ENCODE results near the gene ZNRF1.

Gene ZNRF1

DNA sequence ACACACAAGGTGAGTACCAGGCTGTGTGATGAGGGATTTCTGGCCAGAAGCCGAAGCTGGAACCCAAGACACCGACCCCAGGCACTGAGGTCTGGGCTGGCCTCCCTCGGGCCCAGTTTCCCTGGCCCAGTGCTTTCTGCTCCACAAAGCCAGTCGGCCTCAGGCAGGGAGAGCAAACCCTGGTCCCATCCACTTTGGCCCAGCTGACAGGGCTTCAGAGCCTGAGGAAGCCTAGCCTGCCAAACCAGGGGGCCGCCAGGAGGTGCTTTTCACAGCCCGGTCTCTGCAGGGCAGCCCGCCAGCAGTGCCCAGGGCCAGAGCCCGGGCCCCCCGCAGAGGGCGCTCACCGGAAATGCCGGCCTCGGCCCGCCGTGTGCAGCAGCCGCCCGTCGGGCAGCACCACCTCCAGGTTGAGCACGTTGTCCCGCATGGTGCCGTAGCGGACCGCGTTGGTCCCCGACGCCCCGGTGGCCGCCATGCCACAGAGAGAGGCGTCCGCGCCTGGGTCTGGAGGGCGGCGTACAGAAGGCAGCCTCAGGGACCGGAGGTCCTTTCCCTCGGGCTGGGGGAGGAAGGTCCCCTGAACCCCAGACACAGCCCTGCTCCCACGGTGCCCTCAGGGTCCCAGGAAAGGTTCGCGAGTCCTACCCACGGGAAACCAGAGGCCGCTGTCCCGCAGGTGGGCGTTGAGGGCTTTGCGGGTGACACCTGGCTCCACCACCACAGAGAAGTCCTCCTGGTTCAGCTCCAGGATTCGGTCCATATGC is 115.5 kb downstream of the ZNRF1 start:
- H3K4me3 ChIP-seq (ENCODE audit: low read depth, low read length), result no peak overlapping the region
- no peak for DNase-seq (ENCODE audit: low read depth)

DNA sequence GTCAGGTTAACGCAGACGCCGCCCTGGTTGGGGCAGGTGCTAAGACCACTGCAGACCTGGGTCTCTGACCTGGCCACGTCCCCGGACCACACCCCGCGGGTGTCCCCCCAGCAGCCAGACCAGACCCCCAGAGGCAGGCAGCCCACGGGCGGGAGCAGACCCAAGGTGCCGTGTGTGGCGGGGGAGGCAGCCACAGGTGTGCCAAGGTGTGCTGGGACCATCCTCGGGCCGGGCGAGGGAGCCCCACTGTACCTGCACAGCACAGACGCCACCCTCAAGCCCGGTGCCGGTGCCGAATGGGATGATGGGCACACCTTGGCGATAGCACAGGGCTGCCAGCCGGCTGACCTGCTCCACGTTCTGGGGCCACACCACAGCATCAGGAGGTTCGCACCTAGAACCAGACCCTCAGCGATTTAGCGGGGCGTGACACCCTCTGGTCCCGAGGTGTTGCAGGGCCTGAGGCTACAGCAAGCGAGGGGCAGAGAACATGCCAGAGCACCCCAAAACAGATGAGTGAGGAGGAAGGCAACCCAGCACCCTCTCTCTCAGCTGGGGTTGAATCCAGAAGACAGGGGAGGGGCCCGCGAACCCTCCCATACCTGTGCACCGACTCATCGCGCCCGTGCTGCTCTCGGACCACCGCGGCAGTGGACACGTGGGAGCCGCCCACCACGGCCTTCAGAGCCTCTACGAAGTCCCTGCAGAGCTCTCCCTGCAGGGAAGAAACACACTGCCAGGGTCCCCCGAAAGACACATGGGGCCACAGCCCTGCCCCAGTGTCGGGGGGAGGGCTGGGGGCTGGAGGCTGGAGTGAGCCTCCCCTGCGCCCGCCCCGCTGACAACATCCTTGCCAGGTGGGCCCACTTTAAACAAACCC is 116.4 kb downstream of the ZNRF1 start:
- TF ChIP-seq POLR2A (IDR thresholded peaks at IDR 0.05; ENCODE audit: extremely low read depth, insufficient read length) (no peak), MYC (IDR thresholded peaks at IDR 0.05; ENCODE audit: low read depth, low read length) (no peak)
- TF ChIP-seq, protein P1, sequence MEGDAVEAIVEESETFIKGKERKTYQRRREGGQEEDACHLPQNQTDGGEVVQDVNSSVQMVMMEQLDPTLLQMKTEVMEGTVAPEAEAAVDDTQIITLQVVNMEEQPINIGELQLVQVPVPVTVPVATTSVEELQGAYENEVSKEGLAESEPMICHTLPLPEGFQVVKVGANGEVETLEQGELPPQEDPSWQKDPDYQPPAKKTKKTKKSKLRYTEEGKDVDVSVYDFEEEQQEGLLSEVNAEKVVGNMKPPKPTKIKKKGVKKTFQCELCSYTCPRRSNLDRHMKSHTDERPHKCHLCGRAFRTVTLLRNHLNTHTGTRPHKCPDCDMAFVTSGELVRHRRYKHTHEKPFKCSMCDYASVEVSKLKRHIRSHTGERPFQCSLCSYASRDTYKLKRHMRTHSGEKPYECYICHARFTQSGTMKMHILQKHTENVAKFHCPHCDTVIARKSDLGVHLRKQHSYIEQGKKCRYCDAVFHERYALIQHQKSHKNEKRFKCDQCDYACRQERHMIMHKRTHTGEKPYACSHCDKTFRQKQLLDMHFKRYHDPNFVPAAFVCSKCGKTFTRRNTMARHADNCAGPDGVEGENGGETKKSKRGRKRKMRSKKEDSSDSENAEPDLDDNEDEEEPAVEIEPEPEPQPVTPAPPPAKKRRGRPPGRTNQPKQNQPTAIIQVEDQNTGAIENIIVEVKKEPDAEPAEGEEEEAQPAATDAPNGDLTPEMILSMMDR (IDR thresholded peaks at IDR 0.05; ENCODE audit: low read depth, low read length), result no peak
- TF ChIP-seq, protein P2, sequence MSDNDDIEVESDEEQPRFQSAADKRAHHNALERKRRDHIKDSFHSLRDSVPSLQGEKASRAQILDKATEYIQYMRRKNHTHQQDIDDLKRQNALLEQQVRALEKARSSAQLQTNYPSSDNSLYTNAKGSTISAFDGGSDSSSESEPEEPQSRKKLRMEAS (IDR thresholded peaks at IDR 0.05; ENCODE audit: low read depth, low read length), result no peak
- no peak for DNase-seq (ENCODE audit: low read depth)
- H3K4me3 ChIP-seq (ENCODE audit: low read depth, low read length), result no peak overlapping the region

More for the DNA sequence above, 115.5 kb downstream of the ZNRF1 start:
- no peak for TF ChIP-seq MYC (IDR thresholded peaks at IDR 0.05; ENCODE audit: low read depth, low read length)

DNA sequence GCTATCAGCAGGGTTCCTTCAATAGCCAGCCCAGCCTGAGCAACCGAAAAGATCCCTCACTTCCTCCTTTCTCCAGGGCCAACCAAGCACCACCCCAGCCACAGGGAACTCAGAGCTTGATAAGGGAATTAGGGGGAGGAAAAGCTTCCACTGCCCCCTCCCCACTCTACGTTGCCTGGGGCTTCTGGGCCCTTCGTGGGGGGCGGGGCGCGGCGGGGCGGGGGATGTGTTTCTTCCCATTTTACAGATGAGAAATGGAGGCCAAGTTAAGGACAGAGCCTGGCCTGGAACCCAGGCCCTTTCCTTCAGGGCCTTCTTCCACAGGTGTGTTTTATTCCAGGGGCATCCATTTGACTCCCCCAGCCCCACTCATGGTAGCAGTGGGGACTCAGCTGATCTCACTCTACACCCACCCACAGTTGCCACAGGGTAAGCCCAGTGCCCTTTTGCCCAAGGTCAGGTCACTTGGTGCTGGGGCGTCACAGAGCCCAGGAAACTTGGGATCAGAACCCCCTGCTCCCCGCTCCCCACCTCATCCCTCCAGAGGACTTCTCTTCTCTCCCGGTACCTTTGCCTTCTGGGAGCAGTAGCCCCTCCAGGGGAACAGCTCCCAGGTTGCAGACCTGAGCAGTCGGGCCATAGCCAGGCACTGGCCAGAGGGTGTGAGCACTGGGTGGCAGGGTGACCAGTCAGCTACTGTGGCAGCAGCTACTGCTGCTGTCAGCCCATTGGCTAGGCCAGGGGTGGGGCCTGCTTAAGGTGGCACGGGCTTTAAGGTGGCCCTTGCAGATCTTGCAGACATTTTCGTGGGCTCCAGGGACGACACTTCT is 117.5 kb downstream of the ZNRF1 start, which contains the start of gene LDHD:
Gene LDHD, minus strand, starts transcription at position 700 of the 830 bp plus-strand sequence. Its CDS starts 60 bp downstream, at position 640.
- peak within 1 kb of the TSS; percentile 43 for H3K4me3 ChIP-seq (ENCODE audit: low read depth, low read length)
- TF ChIP-seq, protein P1 (IDR thresholded peaks at IDR 0.05; ENCODE audit: low read depth, low read length), result no peak
- TF ChIP-seq POLR2A (IDR thresholded peaks at IDR 0.05; ENCODE audit: extremely low read depth, insufficient read length) (peak; percentile 36), MYC (IDR thresholded peaks at IDR 0.05; ENCODE audit: low read depth, low read length) (no peak)
- TF ChIP-seq, protein P2 (IDR thresholded peaks at IDR 0.05; ENCODE audit: low read depth, low read length), result 0 out of 2 replicates have a peak, but pooled peaks have one; percentile 20
- DNase-seq (ENCODE audit: low read depth), result peak; percentile 83

DNA sequence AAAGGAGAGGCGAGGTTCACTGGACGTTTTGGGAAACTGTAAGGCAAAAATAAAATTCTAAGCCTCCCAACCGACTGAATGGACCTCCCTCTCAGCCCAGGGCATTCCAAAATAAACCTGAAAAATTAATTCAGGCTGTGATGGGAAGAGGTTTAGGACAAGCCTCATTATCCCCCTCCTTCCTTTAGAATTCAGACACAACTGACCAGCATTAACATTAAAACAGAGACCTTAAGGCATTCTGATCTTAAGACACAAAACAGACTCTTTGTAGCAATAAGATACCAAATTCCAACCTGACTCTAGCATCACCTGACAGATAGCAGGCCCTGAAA is 118.1 kb downstream of the ZNRF1 start:
- no peak for DNase-seq (ENCODE audit: low read depth)
- TF ChIP-seq POLR2A (IDR thresholded peaks at IDR 0.05; ENCODE audit: extremely low read depth, insufficient read length), result no peak
- TF ChIP-seq, protein P1 (IDR thresholded peaks at IDR 0.05; ENCODE audit: low read depth, low read length), result no peak
- no peak for TF ChIP-seq MYC (IDR thresholded peaks at IDR 0.05; ENCODE audit: low read depth, low read length)
- TF ChIP-seq, protein P2 (IDR thresholded peaks at IDR 0.05; ENCODE audit: low read depth, low read length), result no peak
- no peak overlapping the region for H3K4me3 ChIP-seq (ENCODE audit: low read depth, low read length)

DNA sequence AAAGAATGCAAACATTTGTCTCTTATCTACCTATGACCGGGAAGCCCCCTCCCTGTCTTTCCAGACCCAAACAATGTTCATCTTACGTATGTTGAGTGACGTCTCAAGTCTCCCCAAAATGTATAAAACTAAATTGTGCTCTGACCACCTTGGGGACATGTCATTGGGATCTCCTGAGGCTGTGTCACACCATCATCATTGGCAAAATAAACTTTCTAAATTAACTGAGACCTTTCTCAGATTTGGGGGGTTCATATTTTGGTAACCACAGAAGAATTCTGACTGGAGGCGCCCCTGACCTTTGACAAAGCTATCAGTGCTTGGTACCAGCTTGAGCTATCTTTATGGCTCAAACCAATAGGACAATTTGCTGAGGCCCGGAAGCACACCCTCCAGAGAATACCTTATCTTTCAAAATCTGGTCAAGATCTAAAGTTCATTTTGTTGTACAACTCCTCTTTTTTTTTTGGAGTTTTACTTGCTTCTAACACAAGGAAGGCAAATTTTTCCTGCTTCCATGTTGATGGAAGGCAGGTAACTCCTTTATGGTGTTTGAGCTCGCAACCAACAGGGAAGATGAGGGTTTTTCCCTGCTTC is 120.2 kb downstream of the ZNRF1 start:
- no peak overlapping the region for H3K4me3 ChIP-seq (ENCODE audit: low read depth, low read length)
- TF ChIP-seq, protein P2 (IDR thresholded peaks at IDR 0.05; ENCODE audit: low read depth, low read length), result no peak
- TF ChIP-seq POLR2A (IDR thresholded peaks at IDR 0.05; ENCODE audit: extremely low read depth, insufficient read length) (no peak), MYC (IDR thresholded peaks at IDR 0.05; ENCODE audit: low read depth, low read length) (no peak)
- TF ChIP-seq, protein P1 (IDR thresholded peaks at IDR 0.05; ENCODE audit: low read depth, low read length), result no peak
- DNase-seq (ENCODE audit: low read depth), result no peak
